Activated CD8-positive, alpha-beta memory T cell treated with anti-CD3 and anti-CD28 coated beads for 4 hours (primary cell): ENCODE measurements around the gene IRS1.
"Not testable (repeated sequence)": the region's sequence is repeated elsewhere in the genome, so short reads cannot be mapped to it uniquely, and the experiment has no call there.

Experiments
- DNase-seq, 2 donors: peaks; one replicate each; pipeline ENCODE4 v3.0.0-alpha.2; 2020; ENCODE audit warnings: low read depth in 2 of 2

The IRS1 gene, protein sequence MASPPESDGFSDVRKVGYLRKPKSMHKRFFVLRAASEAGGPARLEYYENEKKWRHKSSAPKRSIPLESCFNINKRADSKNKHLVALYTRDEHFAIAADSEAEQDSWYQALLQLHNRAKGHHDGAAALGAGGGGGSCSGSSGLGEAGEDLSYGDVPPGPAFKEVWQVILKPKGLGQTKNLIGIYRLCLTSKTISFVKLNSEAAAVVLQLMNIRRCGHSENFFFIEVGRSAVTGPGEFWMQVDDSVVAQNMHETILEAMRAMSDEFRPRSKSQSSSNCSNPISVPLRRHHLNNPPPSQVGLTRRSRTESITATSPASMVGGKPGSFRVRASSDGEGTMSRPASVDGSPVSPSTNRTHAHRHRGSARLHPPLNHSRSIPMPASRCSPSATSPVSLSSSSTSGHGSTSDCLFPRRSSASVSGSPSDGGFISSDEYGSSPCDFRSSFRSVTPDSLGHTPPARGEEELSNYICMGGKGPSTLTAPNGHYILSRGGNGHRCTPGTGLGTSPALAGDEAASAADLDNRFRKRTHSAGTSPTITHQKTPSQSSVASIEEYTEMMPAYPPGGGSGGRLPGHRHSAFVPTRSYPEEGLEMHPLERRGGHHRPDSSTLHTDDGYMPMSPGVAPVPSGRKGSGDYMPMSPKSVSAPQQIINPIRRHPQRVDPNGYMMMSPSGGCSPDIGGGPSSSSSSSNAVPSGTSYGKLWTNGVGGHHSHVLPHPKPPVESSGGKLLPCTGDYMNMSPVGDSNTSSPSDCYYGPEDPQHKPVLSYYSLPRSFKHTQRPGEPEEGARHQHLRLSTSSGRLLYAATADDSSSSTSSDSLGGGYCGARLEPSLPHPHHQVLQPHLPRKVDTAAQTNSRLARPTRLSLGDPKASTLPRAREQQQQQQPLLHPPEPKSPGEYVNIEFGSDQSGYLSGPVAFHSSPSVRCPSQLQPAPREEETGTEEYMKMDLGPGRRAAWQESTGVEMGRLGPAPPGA (N-terminal part only)

DNA sequence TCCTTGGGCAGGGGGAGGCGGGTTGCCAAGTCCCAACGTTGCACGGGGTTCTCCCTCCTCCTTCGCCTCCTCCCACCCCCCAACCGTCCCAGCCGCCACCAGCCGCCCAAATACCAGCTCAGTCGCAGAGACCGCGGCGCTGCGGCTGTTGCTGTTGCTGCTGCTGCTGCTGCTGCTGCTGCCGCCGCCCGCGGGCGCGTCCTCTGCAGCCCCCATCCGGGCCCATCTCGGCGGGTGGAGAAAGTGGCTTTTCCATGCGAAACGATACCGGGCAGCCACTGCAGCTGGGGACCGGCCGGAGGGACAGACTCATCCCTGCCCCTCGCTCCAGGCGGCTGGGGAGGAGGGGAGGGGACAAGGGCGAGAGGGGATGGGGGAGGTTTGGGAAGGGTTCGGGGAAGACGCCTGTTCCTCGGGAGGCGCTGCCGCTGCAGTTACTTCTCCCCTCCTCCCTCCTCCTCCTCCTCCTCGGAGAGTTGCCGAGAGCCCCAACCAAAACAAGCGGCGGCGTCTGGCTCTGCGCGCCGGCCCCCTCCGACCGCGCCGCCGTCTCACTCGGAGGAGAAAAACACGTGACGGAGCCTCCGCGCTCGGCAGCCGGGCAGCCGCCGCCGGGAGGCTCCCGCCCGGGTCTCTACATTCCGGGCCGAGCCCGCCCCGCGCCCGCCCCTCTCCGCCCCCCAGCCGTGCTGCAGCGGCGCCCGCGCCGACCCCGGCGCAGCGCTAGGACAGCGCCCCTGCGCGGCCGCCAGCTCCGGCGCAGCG lies at the start of gene IRS1:
Gene IRS1 (minus strand): TSS at position 610 of the 765 bp plus-strand sequence. CDS start 1,082 bp downstream, outside the sequence.
- DNase-seq, result peak in 1 of 2 donors; percentile 20

DNA sequence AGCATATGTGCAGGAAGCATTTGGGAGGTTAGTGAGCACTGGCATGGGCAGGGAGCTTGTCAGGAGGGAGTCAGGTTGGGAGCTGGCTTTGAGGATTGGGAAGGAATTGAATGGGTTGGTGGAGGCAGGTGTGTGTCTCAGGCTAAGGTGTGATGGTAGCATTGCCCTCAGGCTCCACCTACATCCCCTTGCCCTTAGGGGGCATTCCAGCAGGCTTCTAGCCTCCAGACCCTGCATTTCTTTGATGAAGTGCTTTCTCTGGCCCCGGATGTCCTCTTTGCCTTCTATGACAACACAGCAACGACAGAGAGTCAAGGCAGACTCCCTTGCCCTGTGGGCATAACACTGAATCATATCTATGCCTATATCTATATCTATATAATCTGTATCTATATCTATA lies 49.7 kb upstream of the IRS1 start:
- no peak for DNase-seq

DNA sequence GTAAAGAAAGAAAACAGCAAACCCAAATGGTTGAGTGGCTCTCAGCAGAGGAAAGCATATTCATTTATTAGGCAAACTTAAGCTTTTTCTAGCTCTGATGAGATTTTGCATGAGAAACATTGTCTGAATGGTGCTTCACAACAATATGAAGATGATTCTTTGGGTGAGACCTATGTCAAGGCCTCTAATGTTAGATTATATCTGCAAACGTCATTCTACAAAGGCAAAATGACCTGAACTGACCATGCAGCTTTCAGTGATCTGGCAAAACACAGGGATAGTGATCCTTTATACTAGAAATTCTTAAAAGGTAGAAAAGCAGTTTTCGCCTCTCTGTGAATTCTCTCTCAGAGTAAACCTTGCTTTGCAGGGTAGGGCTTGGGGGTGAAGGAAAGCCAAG lies 47.9 kb upstream of the IRS1 start:
- DNase-seq, result no peak

DNA sequence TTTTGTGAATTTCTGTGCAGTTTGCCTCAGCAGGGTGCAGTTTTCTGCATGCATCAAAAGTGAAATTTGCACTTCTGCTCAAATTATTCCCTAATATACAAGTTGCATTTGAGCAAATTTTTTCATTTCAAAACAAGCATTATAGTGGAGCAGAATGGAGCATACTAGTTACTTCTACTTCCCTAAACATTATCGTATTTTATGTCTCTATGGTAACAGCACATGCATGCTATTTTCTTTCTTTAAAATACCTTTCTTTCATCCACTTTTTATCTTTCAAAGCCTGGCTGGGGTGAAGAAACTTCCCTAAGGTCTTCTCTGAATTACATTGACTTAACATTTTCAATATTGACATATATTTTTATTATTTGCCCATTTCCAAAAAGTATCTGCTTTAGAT lies 47.5 kb upstream of the IRS1 start:
- no peak for DNase-seq

DNA sequence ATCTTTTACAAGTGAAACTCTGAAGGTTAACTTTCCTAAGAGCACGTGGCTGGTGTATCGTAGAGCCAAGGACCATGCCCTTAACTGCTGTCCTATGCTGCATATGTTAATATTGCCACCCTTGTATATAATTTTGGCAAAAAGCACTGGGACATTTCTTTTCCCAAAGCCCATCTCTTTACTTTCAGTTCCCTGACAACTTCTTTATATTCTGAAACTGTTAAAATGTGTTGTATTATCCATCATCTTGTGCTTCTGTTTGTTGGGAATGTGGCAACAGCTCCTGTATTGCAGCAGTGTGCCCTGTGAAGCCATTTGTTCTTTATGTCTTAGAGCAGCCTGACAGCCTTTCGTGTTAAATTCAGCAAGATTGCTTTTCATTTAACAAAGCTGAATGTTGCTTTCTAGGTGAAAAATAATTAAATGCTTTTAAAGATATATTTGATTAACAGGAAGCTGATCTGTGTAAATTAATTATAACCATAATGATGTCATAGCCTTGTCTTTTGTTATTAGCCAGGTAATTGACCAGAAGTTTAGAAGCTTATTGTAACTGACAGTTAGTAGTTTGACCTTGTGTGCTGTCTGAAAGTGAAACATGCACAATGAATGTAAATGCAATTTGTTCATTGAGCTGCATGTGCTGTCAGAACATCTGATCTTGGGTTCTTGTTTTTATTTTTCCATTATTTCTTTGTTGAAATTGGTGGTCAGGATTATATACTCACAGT lies 45.9 kb upstream of the IRS1 start:
- no peak for DNase-seq

DNA sequence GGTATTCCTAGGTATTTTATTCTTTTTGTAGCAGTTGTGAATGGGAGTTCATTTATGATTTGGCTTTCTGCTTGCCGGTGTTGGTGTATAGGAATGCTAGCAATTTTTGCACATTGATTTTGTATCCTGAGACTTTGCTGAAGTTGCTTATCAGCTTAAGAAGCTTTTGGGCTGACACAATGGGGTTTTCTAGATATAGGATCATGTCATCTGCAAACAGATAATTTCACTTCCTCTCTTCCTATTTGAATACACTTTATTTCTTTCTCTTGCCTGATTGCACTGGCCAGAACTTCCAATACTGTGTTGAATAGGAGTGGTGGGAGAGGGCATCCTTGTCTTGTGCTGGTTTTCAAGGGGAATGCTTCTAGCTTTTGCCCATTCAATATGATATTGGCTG lies 43.4 kb upstream of the IRS1 start:
- not testable (repeated sequence) for DNase-seq

DNA sequence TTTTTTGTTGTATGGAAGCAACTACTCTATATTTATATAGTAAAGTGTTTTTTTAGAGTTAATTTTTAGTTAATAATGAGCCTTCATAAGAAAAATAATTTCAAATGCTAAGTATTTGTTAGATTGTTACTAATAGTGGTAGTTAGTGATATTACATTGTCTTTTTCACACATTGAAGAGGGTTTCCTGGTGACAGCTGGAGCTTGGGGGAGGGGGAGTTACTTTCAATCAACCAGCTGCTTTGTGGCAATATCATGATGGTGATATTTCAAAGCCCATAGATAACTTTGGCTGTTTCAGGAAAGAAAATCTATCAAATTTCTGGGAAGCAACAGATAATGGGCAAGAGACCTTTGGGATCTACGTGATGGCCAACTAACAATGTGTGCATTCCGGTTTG lies 40.3 kb upstream of the IRS1 start:
- no peak for DNase-seq

DNA sequence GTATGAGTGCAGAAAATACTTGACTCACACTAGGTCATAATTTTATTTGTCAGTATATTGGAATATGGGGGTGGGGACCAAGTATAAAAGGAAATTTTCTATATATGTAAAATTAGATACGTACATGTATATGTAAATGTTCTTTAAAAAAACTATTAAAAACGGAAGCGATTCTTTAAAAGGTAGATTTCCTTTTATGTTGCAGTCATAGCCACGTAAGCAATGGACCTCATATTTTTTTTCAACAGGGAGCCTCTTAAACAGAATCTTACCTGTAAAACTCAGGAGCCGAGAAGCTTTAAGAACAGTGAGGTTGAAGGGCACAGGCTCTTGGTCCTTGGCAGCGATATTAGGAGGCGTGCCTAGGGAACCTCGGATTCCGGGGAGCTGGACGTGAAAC lies 39.5 kb upstream of the IRS1 start:
- no peak for DNase-seq

DNA sequence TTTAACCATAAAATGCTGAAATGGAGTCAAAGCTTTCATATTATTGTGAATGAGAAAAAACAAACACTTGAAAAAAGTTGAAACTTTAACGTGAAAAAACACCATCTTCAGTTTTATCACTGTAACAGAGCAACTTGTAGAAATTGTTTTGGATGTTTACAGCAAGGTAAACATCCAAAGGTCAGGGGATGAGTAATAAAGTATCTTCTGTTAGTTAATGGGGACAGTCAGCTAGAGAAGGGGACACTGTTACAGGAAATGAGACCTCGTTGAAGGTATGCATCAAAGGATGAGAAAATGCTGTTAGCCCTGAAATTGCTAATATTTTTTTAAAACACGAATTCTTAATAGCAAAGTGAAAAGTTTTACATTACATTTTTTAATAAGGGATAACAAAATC lies 39.1 kb upstream of the IRS1 start:
- no peak for DNase-seq

DNA sequence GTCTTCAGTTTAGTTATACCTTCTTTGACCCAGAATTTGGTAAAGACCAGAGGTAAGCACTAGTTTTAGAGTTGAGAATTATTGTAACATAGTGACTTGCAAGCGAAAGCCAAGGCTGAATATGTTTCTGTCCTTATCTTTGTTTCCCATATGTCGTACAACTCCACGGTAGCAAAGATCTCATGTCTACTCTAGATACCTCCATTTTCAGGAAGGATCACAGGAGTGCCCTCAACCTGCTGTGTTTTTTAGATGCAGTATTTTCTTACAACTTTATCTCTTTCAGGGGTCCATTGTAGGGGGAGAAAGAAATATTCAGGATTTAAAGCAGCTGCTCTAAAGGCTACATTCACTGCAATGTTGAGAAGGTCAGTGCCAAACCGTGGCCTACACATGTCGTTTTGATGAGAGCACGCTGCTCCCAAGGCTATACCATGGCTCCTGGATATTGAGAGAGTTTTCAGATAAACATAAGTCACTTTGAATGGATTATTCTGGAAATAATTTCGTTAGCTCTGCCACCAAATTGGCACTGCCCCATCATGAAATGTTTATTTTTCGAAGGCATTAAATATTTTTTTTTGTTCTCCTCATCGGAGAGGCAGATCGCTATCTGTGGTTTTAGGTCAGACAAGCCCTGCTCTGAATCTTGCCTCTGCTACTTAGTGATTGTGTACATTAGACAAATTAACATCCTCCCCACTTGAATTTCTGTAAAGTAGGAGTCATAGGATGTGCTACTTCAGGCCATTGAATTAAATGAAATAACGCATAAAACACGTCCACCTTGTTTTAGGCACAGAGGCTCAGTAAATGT lies 38.4 kb upstream of the IRS1 start:
- no peak for DNase-seq

DNA sequence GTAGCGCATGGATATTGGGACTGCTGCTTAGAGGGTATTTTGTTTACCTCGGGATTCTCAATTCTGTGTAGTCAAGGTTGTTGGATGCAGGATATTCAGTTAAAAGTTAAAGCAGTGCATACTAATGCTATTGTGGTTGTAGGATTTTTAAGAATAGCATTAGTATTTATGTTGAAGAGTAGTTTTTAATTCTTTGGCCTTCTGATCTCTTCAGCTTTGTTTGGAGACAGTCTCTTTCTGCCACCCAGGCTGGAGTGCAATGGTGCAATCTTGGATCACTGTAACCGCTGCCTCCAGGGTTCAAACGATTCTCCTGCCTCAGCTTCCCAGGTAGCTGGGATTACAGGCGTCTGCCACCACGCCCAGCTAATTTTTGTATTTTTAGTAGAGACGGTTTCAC lies 37.7 kb upstream of the IRS1 start:
- DNase-seq, result no peak

DNA sequence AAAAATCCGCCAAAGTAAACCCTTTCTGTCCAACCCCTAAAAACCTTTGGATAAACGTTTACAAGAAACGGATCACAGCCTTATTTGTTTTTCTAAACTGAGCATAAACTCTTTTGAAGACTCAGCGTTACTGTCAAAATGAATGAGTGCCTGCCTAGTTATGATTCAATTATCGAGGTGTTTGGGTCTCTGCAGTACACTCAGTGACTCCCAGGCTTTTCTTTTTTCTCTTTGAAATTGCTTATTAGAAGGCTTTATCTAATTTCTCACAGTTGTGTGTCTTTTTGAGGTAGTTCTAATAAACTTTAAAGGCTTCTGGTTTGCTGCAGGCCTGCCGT lies 36.9 kb upstream of the IRS1 start:
- no peak for DNase-seq

DNA sequence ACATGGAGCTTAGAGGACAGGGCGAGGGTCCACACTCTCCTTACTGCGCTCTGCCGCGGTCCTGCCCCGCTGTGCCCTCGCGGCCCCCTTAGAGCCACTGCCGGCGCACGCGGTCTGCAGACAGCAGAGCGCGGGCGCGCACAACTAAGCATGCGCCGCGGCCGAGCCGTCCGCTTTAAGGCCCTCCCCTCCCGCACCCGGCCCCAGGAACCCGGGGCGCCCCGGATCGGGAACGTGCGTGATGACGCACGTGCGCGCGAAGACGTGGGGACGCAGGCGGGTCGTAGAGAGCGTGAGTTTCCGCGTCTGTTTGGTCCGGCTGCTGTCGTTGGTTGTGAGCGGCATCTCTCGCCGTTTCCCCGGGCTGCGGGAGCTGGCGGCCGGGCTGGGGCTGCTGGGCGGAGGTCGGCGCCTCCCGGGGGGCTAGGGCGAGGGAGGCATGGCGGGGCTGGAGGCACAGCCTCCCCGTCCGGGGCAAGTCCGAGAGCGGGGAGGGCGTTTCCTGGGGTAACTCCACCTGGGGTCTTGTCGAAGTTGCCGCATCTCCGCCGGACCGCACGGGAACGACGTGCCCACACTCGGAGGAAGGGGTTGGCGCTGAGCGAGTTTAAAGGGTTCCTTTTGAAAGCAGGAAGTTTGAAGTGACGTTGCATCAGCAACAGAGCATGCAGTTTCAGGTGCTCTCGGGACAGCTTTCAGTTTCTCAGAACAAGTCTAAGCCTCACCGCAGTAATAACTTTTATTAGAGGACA lies 36.4 kb upstream of the IRS1 start, which contains the start of gene RHBDD1:
Gene RHBDD1 (plus strand): TSS at position 259 of the 752 bp plus-strand sequence. CDS start 28,640 bp downstream, outside the sequence.
- peak; percentile 87 to 89 for DNase-seq

DNA sequence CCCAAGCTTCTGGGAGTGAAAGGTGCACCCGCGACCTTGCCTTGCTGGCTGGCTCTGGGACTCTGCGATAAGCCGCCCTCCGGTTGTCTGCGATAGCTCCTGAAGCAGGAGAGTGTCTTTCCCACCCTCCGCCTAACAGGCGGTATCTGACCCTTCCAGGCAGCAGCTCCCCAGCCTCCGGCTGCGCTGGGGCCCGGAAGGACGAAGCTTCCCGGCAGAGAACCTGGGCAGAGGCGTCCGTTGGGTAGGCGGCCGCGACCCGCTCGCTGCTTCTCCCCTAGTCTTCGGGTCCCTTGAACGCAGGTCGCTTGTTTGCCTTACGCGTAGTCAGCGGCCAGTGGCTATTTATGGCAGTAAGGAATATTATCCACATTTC lies 35.8 kb upstream of the IRS1 start:
- DNase-seq, result no peak

DNA sequence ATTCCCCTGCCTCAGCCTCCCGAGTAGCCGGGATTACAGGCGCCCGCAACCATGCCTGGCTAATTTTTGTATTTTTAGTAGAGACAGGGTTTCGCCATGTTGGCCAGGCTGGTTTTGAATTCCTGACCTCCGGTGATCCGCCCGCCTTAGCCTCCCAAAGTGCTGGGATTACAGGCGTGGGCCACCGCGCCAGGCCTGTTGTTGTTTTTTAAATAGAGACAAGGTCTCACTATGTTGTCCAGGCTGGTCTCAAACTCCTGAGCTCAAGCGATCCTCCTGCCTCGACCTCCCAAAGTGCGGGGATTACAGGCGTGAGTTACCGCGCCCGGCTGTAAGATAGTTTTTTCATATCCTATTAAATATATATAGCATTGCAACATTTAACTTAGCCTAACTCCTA lies 35.3 kb upstream of the IRS1 start:
- DNase-seq, result not testable (repeated sequence)

DNA sequence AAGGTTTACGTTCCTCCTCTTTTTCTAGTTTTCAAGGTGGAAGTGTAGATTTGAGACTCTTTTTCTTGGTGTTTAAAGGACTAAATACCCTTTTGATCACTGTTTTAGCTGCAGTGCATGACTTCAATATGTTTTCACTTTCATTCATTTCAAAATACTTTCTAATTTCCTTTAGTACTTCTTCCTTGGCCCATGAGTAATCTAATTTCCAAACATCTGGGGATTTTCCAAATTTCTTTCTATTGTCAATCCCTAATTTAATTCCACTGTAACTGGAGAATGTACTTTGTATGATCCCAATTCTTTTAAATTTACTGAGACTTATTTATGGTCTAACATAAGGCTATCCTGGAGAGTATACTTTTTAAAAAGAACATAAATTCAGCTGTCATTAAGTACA lies 32.4 kb upstream of the IRS1 start:
- DNase-seq, result no peak

DNA sequence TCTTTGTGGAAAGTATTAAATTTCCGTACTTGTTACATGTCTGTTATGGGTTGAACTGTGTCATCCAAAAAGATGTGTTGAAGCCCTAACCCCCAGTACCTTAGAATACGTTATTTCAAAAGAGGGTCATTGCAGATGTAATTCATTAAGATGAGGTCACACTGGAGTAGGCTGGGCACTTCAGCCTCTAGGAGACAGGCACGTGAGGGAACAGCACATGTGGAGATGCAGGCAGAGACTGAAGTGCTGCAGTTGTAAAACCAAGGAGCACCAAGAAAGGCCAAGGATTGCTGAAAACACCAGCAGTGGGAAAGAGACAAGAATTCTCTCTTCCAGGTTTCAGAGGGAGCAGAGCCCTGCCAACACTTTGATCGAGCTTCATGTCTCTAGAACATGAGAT lies 31.6 kb upstream of the IRS1 start:
- DNase-seq, result no peak

DNA sequence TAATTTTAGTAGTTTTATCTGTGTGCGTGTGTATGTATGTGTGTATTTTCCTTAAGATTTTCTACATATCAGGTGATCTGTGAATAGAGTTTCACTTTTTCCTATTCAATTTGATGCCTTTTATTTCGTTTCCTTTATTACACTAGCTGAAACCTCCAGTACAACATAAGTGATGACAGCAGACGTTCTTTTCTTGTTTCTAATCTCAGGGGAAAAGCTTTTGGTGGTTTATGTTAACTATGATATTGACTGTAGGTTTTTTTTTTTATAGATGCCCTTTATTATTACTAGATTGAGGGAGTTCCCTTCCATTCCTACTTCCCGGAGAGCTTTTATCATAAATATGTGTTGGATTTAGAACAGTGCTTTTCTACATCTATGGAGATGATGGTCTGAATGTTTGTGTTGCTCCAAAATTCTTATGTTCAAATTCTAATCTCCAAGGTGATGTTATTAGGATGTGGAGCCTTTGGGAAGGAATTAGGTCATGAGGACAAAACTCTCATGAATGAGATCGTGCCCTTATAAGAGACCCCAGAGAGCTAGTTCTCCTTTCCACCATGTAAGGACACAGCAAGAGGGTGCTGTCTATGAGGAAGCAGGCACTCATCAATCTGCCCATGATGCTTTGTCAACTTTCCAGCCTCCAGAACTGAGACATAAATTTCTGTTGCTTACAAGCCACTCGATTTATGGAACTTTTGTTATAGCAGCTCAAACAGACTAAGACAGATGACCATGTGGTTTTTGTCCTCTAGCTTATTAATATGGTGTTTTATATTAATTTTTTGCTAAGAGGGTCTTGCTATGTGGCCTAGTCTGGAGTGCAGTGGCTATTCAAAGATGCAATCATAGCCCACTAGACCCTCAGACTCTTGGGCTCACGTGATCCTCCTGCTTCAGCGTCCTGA lies 30.4 kb upstream of the IRS1 start:
- no peak for DNase-seq

DNA sequence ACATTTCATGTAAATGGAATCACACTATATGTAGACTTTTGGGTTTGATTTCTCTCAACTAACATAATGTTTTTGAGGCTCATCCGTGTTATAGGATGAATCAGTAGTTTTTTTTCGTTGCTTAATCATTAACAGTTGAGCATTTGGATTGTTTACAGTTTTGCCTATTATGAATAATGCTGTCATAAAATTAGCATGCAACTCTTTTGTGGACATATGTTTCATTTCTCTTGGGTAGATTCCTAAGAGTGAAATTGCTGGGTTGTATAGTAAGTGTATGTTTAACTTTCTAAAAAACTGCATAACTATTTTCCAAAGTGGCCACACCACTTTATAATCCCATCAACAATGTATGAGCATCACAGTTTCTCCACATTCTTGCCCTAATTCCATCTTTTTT lies 28.6 kb upstream of the IRS1 start:
- DNase-seq, result no peak
